ENCODE measurements around the gene ATP6V1B1.

DNA sequence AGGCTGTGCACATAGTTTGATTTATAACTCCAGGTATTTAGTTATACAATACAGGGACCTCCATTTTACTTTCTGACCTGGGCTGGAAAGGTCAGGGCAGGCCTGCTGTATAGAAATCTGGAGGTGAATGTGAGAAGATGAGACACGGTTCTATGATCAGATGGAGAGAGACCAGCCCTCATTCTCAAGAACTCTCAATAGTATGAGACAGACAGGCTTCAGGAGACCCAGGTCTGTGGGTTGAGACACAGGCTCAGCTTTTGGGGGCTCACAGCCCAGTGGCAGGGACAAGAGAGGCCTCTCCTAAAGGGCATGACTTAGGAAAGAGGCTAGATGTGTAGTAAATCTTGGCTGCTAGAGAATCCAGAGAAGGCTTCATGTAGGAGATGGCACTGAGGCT lies 719 bp upstream of the ATP6V1B1 start:
- TF ChIP-seq CHD1 (IDR thresholded peaks at IDR 0.05; ENCODE audit: low read depth, low read length) (no peak), MAZ (IDR thresholded peaks at IDR 0.05; ENCODE audit: borderline replicate concordance, low read depth, low read length) (no peak), POLR2A (IDR thresholded peaks at IDR 0.05; ENCODE audit: low read depth, low read length) (no peak), MXI1 (IDR thresholded peaks at IDR 0.05; ENCODE audit: borderline replicate concordance, low read depth, low read length) (no peak)
- TF ChIP-seq, protein P1, sequence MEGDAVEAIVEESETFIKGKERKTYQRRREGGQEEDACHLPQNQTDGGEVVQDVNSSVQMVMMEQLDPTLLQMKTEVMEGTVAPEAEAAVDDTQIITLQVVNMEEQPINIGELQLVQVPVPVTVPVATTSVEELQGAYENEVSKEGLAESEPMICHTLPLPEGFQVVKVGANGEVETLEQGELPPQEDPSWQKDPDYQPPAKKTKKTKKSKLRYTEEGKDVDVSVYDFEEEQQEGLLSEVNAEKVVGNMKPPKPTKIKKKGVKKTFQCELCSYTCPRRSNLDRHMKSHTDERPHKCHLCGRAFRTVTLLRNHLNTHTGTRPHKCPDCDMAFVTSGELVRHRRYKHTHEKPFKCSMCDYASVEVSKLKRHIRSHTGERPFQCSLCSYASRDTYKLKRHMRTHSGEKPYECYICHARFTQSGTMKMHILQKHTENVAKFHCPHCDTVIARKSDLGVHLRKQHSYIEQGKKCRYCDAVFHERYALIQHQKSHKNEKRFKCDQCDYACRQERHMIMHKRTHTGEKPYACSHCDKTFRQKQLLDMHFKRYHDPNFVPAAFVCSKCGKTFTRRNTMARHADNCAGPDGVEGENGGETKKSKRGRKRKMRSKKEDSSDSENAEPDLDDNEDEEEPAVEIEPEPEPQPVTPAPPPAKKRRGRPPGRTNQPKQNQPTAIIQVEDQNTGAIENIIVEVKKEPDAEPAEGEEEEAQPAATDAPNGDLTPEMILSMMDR (conservative IDR thresholded peaks at IDR 0.05; ENCODE audit: low read depth, low read length): no peak
- TF ChIP-seq, protein P2, sequence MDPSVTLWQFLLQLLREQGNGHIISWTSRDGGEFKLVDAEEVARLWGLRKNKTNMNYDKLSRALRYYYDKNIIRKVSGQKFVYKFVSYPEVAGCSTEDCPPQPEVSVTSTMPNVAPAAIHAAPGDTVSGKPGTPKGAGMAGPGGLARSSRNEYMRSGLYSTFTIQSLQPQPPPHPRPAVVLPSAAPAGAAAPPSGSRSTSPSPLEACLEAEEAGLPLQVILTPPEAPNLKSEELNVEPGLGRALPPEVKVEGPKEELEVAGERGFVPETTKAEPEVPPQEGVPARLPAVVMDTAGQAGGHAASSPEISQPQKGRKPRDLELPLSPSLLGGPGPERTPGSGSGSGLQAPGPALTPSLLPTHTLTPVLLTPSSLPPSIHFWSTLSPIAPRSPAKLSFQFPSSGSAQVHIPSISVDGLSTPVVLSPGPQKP (IDR thresholded peaks at IDR 0.05; ENCODE audit: borderline replicate concordance, low read depth, low read length): no peak

All from IMR-90 (cell line).